H1 (cell line): Measurements from ENCODE around the gene PMM2. TPM values are rescaled to one million over a fixed set of nuclear protein-coding genes. Genes with fewer than 3 reads are reported as not detected.

Source experiments
- CTCF ChIA-PET: fragments of 300-600 bp; sonication (Branson Sonifier 250); formaldehyde crosslinking; loops from one replicate; lab custom pipeline; 2021; ENCODE audit not compliant: partially characterized antibody; lab: Charles Lee
- POLR2A ChIA-PET: fragments of 300-600 bp; sonication (Branson Sonifier 250); formaldehyde crosslinking; loops from one replicate; lab custom pipeline; 2021; ENCODE audit warnings: inconsistent platforms; ENCODE audit not compliant: partially characterized antibody; lab: Charles Lee
- DNase-seq, 2 experiments: peaks; one replicate each; pipeline versions ENCODE4 v3.0.0 to v3.0.0-alpha.2; 2010 to 2022; ENCODE audit warnings: low spot score in 2 of 2, low read depth in 1 of 2, mixed read lengths in 1 of 2
- FAIRE-seq: peaks from 2 replicates; lab custom pipeline; 2011; peaks lifted over from hg19 to GRCh38; lab: Jason Lieb, UNC
- H2AFZ ChIP-seq: 2 replicates; pipeline ENCODE4 v1.8.1; 2012; ENCODE audit warnings: low read length, inconsistent platforms
- H2AK5ac ChIP-seq: 2 replicates; pipeline ENCODE4 v1.6.1; 2013; ENCODE audit warnings: low read depth, low read length
- H2BK120ac ChIP-seq: replicated peaks from 2 replicates; pipeline ENCODE3; 2013; ENCODE audit warnings: low read depth, low read length, inconsistent platforms
- H2BK12ac ChIP-seq: 2 replicates; pipeline ENCODE4 v1.6.1; 2013; ENCODE audit warnings: low read depth, low read length
- H2BK15ac ChIP-seq: 2 replicates; pipeline ENCODE4 v1.6.1; 2013; ENCODE audit warnings: low read length
- H2BK20ac ChIP-seq: 2 replicates; pipeline ENCODE4 v1.6.1; 2013; ENCODE audit warnings: low read length
- H2BK5ac ChIP-seq: 2 replicates; pipeline ENCODE4 v1.6.1; 2013; ENCODE audit warnings: low read depth, low read length
- H3K14ac ChIP-seq: 2 replicates; pipeline ENCODE4 v1.6.1; 2013; ENCODE audit warnings: inconsistent platforms; ENCODE audit not compliant: insufficient read length
- H3K18ac ChIP-seq: 2 replicates; pipeline ENCODE4 v1.6.1; 2013; ENCODE audit warnings: low read length; ENCODE audit errors: extremely low read depth
- H3K23ac ChIP-seq: 2 replicates; pipeline ENCODE4 v1.6.1; 2013; ENCODE audit warnings: inconsistent platforms; ENCODE audit not compliant: insufficient read length
- H3K23me2 ChIP-seq: 2 replicates; pipeline ENCODE4 v1.6.1; 2013; ENCODE audit warnings: low read depth, low read length
- H3K27ac ChIP-seq: 2 replicates; pipeline ENCODE4 v1.6.1; 2011; ENCODE audit warnings: low read depth, low read length, inconsistent platforms
- H3K27me3 ChIP-seq, 4 experiments: replicated peaks in 1 of 4; 1 replicate in 1 of 4; 2 replicates in 3 of 4; pipeline versions ENCODE4 v1.6.1 to v1.8.1; 2011 to 2013; ENCODE audit warnings: low read length in 3 of 4, mild to moderate bottlenecking in 3 of 4, inconsistent platforms in 2 of 4, mixed read lengths in 2 of 4, moderate library complexity in 1 of 4; ENCODE audit not compliant: control insufficient read depth in 3 of 4, insufficient read depth in 3 of 4; ENCODE audit errors: extremely low read depth in 1 of 4
- H3K36me3 ChIP-seq, 4 experiments: 2 replicates each; pipeline versions ENCODE4 v1.6.1 to v1.8.1; 2011 to 2013; ENCODE audit warnings: mild to moderate bottlenecking in 4 of 4, low read length in 3 of 4, moderate library complexity in 2 of 4, control low read depth in 1 of 4, inconsistent platforms in 1 of 4; ENCODE audit not compliant: insufficient read depth in 4 of 4, control insufficient read depth in 2 of 4
- H3K4ac ChIP-seq: replicated peaks from 2 replicates; pipeline ENCODE3; 2013; ENCODE audit warnings: low read length, low read depth, mixed read lengths, inconsistent platforms; ENCODE audit not compliant: insufficient read length
- H3K4me1 ChIP-seq, 4 experiments: replicated peaks in 1 of 4; 1 replicate in 1 of 4; 2 replicates in 3 of 4; pipeline versions ENCODE4 v1.6.1 to v1.8.1; 2011 to 2013; ENCODE audit warnings: low read length in 3 of 4, inconsistent platforms in 2 of 4, mixed read lengths in 1 of 4; ENCODE audit not compliant: insufficient read depth in 4 of 4, control insufficient read depth in 3 of 4
- H3K4me2 ChIP-seq, 2 experiments: 2 replicates each; pipeline versions ENCODE4 v1.6.1 to v1.8.1; 2011 to 2013; ENCODE audit warnings: low read depth in 2 of 2, low read length in 2 of 2, control low read depth in 1 of 2, inconsistent platforms in 1 of 2, mild to moderate bottlenecking in 1 of 2; ENCODE audit not compliant: insufficient read depth in 1 of 2
- H3K4me3 ChIP-seq, 4 experiments: fragments of 200-600, 300-600 bp in 1 of 4; sonication (generic), shearing (Covaris generic), sonication (Bioruptor Twin) in 1 of 4; 2 replicates each; pipeline versions ENCODE4 v1.5.1 to v1.8.1; 2011 to 2016; ENCODE audit warnings: low read length in 4 of 4, low read depth in 3 of 4, control low read depth in 2 of 4, inconsistent platforms in 2 of 4, mild to moderate bottlenecking in 2 of 4, mixed read lengths in 1 of 4, moderate library complexity in 1 of 4; ENCODE audit not compliant: insufficient read depth in 2 of 4; ENCODE audit errors: extremely low read depth in 1 of 4
- H3K56ac ChIP-seq: replicated peaks from 2 replicates; pipeline ENCODE3; 2013; ENCODE audit warnings: low read depth, mild to moderate bottlenecking, mixed read lengths, low read length, inconsistent platforms; ENCODE audit not compliant: insufficient read length
- H3K79me1 ChIP-seq: 2 replicates; pipeline ENCODE4 v1.6.1; 2013; ENCODE audit warnings: low read depth, low read length, control low read depth
- H3K79me2 ChIP-seq, 2 experiments: 2 replicates each; pipeline versions ENCODE4 v1.6.1 to v1.8.1; 2012 to 2013; ENCODE audit warnings: low read length in 2 of 2, mild to moderate bottlenecking in 2 of 2, inconsistent platforms in 1 of 2; ENCODE audit not compliant: insufficient read depth in 2 of 2, control insufficient read depth in 1 of 2
- H3K9ac ChIP-seq, 4 experiments: replicated peaks in 1 of 4; 1 replicate in 1 of 4; 2 replicates in 3 of 4; pipeline versions ENCODE4 v1.6.1 to v1.8.1; 2011 to 2013; ENCODE audit warnings: low read depth in 3 of 4, low read length in 3 of 4, control low read depth in 2 of 4, mild to moderate bottlenecking in 2 of 4, moderate library complexity in 2 of 4, inconsistent platforms in 1 of 4; ENCODE audit errors: extremely low read depth in 1 of 4
- H3K9me3 ChIP-seq, 2 experiments: 2 replicates each; pipeline versions ENCODE4 v1.6.1 to v1.8.1; 2012 to 2013; ENCODE audit warnings: mild to moderate bottlenecking in 2 of 2, moderate library complexity in 2 of 2, control low read depth in 1 of 2, inconsistent platforms in 1 of 2, low read depth in 1 of 2, low read length in 1 of 2, mixed read lengths in 1 of 2; ENCODE audit not compliant: insufficient read depth in 2 of 2
- H4K20me1 ChIP-seq, 2 experiments: replicated peaks in 1 of 2; 2 replicates each; pipeline versions ENCODE3 to v1.8.1; 2011 to 2013; ENCODE audit warnings: inconsistent platforms in 2 of 2, low read length in 2 of 2, mild to moderate bottlenecking in 1 of 2; ENCODE audit not compliant: insufficient read depth in 2 of 2, control insufficient read depth in 1 of 2
- H4K5ac ChIP-seq: 2 replicates; pipeline ENCODE4 v1.6.1; 2013; ENCODE audit warnings: low read length, low read depth, mixed read lengths, inconsistent platforms; ENCODE audit not compliant: insufficient read length
- H4K8ac ChIP-seq: 2 replicates; pipeline ENCODE4 v1.8.0; 2013; ENCODE audit warnings: mild to moderate bottlenecking, moderate library complexity, low read length, inconsistent platforms; ENCODE audit not compliant: insufficient read depth; ENCODE audit errors: extremely low read depth
- H4K91ac ChIP-seq: replicated peaks from 2 replicates; pipeline ENCODE3; 2013; ENCODE audit warnings: low read length, mixed read lengths, inconsistent platforms; ENCODE audit not compliant: insufficient read length
- E2F6 ChIP-seq: IDR thresholded peaks from 2 replicates; pipeline ENCODE4 v1.6.1; 2012; ENCODE audit warnings: inconsistent platforms
- EGR1 ChIP-seq: IDR thresholded peaks from 2 replicates; pipeline ENCODE4 v1.6.1; 2011; ENCODE audit warnings: low read depth, low read length, borderline replicate concordance
- EP300 ChIP-seq, 2 experiments: IDR thresholded peaks; 1 replicate in 1 of 2; 2 replicates in 1 of 2; pipeline ENCODE4 v1.6.1; 2011 to 2012; ENCODE audit warnings: low read depth in 2 of 2, low read length in 2 of 2, mild to moderate bottlenecking in 2 of 2, borderline replicate concordance in 1 of 2, inconsistent platforms in 1 of 2, moderate library complexity in 1 of 2
- GABPA ChIP-seq: IDR thresholded peaks from 2 replicates; pipeline ENCODE4 v1.6.1; 2011; ENCODE audit warnings: mild to moderate bottlenecking, low read length, moderate library complexity, borderline replicate concordance; ENCODE audit not compliant: insufficient read depth
- NANOG ChIP-seq: IDR thresholded peaks from 2 replicates; pipeline ENCODE4 v1.6.1; 2011; ENCODE audit warnings: low read length, low read depth, mild to moderate bottlenecking, inconsistent platforms; ENCODE audit not compliant: insufficient read depth, poor library complexity, severe bottlenecking
- PHF8 ChIP-seq: fragments of 200-600 bp; sonication (generic); conservative IDR thresholded peaks from 2 replicates; pipeline ENCODE4 v1.7.1; 2012; ENCODE audit warnings: low read depth, mild to moderate bottlenecking, inconsistent platforms, low read length, moderate library complexity
- POU5F1 ChIP-seq: IDR thresholded peaks from 2 replicates; pipeline ENCODE4 v1.6.1; 2011; ENCODE audit warnings: low read depth, mild to moderate bottlenecking, low read length, moderate library complexity
- TAF7 ChIP-seq: optimal IDR thresholded peaks from 2 replicates; pipeline ENCODE3; 2011; ENCODE audit warnings: low read depth, mild to moderate bottlenecking, inconsistent platforms, low read length, moderate library complexity, borderline replicate concordance
- TEAD4 ChIP-seq: IDR thresholded peaks from 2 replicates; pipeline ENCODE4 v1.6.1; 2012; ENCODE audit warnings: low read depth, low read length, inconsistent platforms, mixed read lengths
- WGBS, 2 experiments: shearing (Covaris generic) in 1 of 2; methylation state at CpG; one replicate each; pipeline versions ENCODE4 v1.1.6 to v1.1.7; 2013 to 2015; ENCODE audit warnings: low lambda C conversion rate in 2 of 2, mixed read lengths in 2 of 2, inconsistent platforms in 1 of 2, low coverage in 1 of 2, missing lambda C conversion rate in 1 of 2; ENCODE audit not compliant: insufficient replicate concordance in 2 of 2, insufficient coverage in 1 of 2, insufficient read length in 1 of 2; ENCODE audit errors: extremely low coverage in 1 of 2, missing lambda C conversion rate in 1 of 2; 5-methylcytosine and 5-hydroxymethylcytosine counted together
- polyA plus RNA-seq, 7 experiments: library from polyadenylated mRNA; depleted of rRNA in 3 of 7; stranded (reverse) in 5 of 7; unstranded in 2 of 7; fragments of >200 nt in 5 of 7; fragments of 200-250 nt in 2 of 7; gene quantifications; 1 replicate in 5 of 7; 2 replicates in 1 of 7; 4 replicates in 1 of 7; pipeline versions ENCODE4 v1.2.1 to v1.2.3, GENCODE V29; 2011 to 2013; ENCODE audit warnings: missing spikeins in 2 of 7, mixed read lengths in 2 of 7
- total RNA-seq: library from RNA; stranded (reverse); fragmentation: NEBNext Ultra II Directional; extraction: Animal tissue kit (Norgen Biotek cat#: 25700); gene quantifications from 2 replicates; pipeline ENCODE4 v1.2.1, GENCODE V29; 2021

Gene PMM2
- total and polyA plus RNA-seq, 2 of the 8 experiments (the other 6 are each of a cell fraction or from before 2014, with no cell fraction given) = 26.2 to 49.4 TPM

DNA sequence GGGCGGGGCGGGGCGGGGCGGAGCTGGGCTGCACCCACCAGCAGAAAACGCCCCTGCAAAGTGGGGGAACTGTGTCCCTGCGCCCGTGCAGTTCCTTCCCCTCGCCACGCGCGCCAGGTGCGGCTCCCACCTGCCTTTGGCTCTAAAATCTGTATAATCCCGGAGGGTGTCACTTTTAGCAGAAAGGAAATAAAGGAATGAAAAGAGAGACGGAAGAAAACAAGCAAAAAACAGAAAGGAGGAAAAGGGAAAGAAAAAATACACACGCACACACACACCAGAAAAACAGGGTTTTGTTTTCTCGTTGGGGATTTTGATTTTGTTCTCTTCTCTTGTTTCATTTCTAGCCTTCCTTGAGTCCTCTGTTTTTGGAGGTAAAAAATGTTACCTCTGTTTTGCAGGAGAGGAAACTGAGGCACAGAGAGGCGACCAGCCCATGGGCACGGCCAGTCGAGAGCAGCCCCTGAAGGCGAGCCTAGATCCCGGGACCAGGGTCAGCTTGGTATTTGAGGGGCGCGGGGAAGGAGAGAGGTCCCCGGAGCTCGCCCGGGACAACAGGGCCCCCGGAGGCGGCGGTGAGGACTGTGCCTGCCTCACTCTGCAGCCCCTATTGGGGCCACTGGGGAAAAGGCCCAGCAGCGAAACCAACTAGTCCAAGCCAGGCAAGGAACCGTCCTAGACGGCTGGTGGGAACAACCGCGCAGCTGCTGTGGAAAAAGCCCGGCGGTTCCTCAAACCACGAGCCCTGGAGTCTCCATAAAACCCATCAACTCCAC is 71.8 kb downstream of the PMM2 start:
- Histone ChIP-seq H3K4me2 (peak overlapping the region; percentile 76 to 99), H2BK120ac (peak overlapping the region; percentile 66), H2BK15ac (peak overlapping the region; percentile 88; the same call in 1 of the 2 replicates), H3K23ac (no peak overlapping the region), H4K91ac (peak overlapping the region; percentile 84), H3K27me3 (no peaks in the 10 kb centered on the region), H3K56ac (peak overlapping the region; percentile 66), H2AK5ac (no peak overlapping the region), H3K9me3 (no peaks in the 10 kb centered on the region), H3K79me2 (peaks cover 13 to 34% of the 10 kb centered on the region in 2 experiments), H2BK12ac (no peak overlapping the region), H2BK20ac (no peak overlapping the region), H3K23me2 (peaks cover 18% of the 10 kb centered on the region), H3K14ac (no peak overlapping the region), H2BK5ac (no peak overlapping the region), H3K79me1 (peaks cover 8% of the 10 kb centered on the region), H3K27ac (no peak overlapping the region; the same call in 1 of the 2 replicates), H2AFZ (peak overlapping the region; percentile 82), H3K36me3 (peaks cover 0 to 7% (median 0%) of the 10 kb centered on the region in 4 experiments; a peak in 2 of 8 replicates), H3K18ac (no peak overlapping the region; the same call in 1 of the 2 replicates), H4K20me1 (peaks cover 3 to 18% of the 10 kb centered on the region in 2 experiments), H3K4me3 (peak overlapping the region; percentile 14 to 64 (median 51); a peak in 7 of 8 replicates), H3K4me1 (peaks cover 13 to 20% (median 19%) of the 10 kb centered on the region in 4 experiments), H4K5ac (no peak overlapping the region), H4K8ac (peak overlapping the region; percentile 87; the same call in 1 of the 2 replicates), H3K9ac (peak overlapping the region in 3 of 4 experiments; percentile 22 to 50 (median 43); a peak in 5 of 7 replicates), H3K4ac (no peak overlapping the region)
- ChIA-PET CTCF (interaction anchor here (1.1 to 10.5 kb wide), 5 partner anchors 9 to 139 kb away, joined by 4 to 90 read pairs (median 5); partner anchors contain the start of gene LITAFD), POLR2A (interaction anchor here (0.7 to 29.1 kb wide), 11 partner anchors 4 to 503 kb away, joined by 3 to 456 read pairs (median 5); partner anchors contain the start of genes CARHSP1, HAPSTR1 and LITAFD)
- no peak for DNase-seq
- no peak for FAIRE-seq
- 24% methylated on average over 24 of the region's 37 CpGs; no CpG with 5 or more reads in 1 of the 2 experiments for WGBS, 2 experiments
- no peak for TF ChIP-seq POU5F1
- no peak for TF ChIP-seq NANOG
- TF ChIP-seq PHF8 = no peak
- TF ChIP-seq EGR1 = no peak
- TF ChIP-seq TEAD4 = no peak
- TF ChIP-seq EP300 (IDR thresholded peaks at IDR 0.05; ENCODE audit: borderline replicate concordance in 1 of 2, low read depth in 2 of 2, low read length in 2 of 2) = no peak
- no peak for TF ChIP-seq E2F6
- peak; percentile 41; the same call in 1 of the 2 replicates for TF ChIP-seq GABPA
- TF ChIP-seq TAF7 = no peak
